ENCODE data around the gene TUBGCP6. TPM values are rescaled to one million over a fixed set of nuclear protein-coding genes. Genes with fewer than 3 reads are reported as not detected.

TUBGCP6 gene
- total and polyA plus RNA-seq, 2 donors (not counting 3 experiments of a cell fraction or from before 2014, with no cell fraction given) = 33.1 to 45.3 TPM

DNA sequence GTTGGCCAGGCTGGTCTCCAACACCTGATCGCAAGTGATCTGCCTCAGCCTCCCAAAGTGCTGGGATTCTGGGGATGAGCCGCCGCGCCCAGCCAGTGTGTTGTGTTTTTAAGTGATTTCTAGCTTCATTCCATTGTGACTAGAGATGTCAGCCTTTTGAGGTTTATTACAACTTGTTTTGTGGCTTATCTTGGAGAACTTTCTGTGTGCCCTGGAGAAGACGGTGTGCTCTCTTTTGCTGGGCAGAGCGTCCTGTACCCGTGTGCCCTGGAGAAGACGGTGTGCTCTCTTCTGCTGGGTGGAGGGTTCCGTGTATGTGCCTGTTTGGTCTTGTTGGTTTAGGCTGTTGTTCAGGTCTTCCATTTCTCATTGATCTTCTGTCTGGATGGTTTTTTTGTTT is 31.6 kb downstream of the TUBGCP6 start:
- Histone ChIP-seq H3K9me1 (replicated peaks; ENCODE audit: control insufficient read depth, extremely low read depth, insufficient read depth, low read length) (no peaks in the 10 kb centered on the region), H3K36me3 (ENCODE audit: control insufficient read depth in 2 of 2, extremely low read depth in 1 of 2, insufficient read depth in 2 of 2, low read length in 2 of 2) (peaks cover 18 to 42% of the 10 kb centered on the region in 2 experiments), H4K20me1 (replicated peaks; ENCODE audit: control insufficient read depth, extremely low read depth, insufficient read depth, low read length) (no peaks in the 10 kb centered on the region), H3K27ac (ENCODE audit: insufficient read depth, low read depth, low read length) (no peak overlapping the region), H3K4me3 (replicated peaks in 1 of 3; ENCODE audit: insufficient read depth in 1 of 3, low read depth in 1 of 3, low read length in 3 of 3) (no peak overlapping the region), H3K79me2 (ENCODE audit: control insufficient read depth, insufficient read depth, low read length) (peaks cover 21% of the 10 kb centered on the region), H2AFZ (ENCODE audit: low read depth, low read length) (no peak overlapping the region), H3K27me3 (ENCODE audit: control insufficient read depth in 2 of 2, insufficient read depth in 2 of 2, low read length in 2 of 2) (no peaks in the 10 kb centered on the region), H3K9ac (replicated peaks; ENCODE audit: extremely low read depth, insufficient read depth, low read length) (no peak overlapping the region), H3K4me2 (ENCODE audit: insufficient read depth, low read length) (no peak overlapping the region), H3K4me1 (ENCODE audit: control insufficient read depth, extremely low read depth, insufficient read depth, low read length) (no peaks in the 10 kb centered on the region), H3K9me3 (replicated peaks; ENCODE audit: control insufficient read depth, insufficient read depth, low read length) (no peaks in the 10 kb centered on the region)
- no TSS peak for BruUV-seq (replicated peaks)
- intact Hi-C loops (cut with micrococcal nuclease) (no loop called here), dilution Hi-C loops (cut with MboI; ENCODE audit: extremely low pct_ligation_motif_present, low sequenced_read_pairs) (no loop called here)
- DNase-seq (ENCODE audit: low read depth, low spot score) = no peak
- FAIRE-seq = no peak
- ChIA-PET CTCF (no interaction called here), POLR2A (no interaction called here)
- TF ChIP-seq MYC (IDR thresholded peaks at IDR 0.05; ENCODE audit: low read depth, low read length) = no peak
- no peak for TF ChIP-seq EZH2 (IDR thresholded peaks at IDR 0.05; ENCODE audit: borderline replicate concordance, low read depth, low read length, severe bottlenecking)
- TF ChIP-seq POLR2A (IDR thresholded peaks at IDR 0.05; ENCODE audit: low read depth, low read length) = no peak
- TF ChIP-seq, protein P1, sequence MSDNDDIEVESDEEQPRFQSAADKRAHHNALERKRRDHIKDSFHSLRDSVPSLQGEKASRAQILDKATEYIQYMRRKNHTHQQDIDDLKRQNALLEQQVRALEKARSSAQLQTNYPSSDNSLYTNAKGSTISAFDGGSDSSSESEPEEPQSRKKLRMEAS (IDR thresholded peaks at IDR 0.05; ENCODE audit: insufficient read depth, insufficient read length) = no peak
- TF ChIP-seq POLR2AphosphoS5 (IDR thresholded peaks at IDR 0.05; ENCODE audit: insufficient read depth, low read depth, low read length) = no peak
- TF ChIP-seq, protein P2, sequence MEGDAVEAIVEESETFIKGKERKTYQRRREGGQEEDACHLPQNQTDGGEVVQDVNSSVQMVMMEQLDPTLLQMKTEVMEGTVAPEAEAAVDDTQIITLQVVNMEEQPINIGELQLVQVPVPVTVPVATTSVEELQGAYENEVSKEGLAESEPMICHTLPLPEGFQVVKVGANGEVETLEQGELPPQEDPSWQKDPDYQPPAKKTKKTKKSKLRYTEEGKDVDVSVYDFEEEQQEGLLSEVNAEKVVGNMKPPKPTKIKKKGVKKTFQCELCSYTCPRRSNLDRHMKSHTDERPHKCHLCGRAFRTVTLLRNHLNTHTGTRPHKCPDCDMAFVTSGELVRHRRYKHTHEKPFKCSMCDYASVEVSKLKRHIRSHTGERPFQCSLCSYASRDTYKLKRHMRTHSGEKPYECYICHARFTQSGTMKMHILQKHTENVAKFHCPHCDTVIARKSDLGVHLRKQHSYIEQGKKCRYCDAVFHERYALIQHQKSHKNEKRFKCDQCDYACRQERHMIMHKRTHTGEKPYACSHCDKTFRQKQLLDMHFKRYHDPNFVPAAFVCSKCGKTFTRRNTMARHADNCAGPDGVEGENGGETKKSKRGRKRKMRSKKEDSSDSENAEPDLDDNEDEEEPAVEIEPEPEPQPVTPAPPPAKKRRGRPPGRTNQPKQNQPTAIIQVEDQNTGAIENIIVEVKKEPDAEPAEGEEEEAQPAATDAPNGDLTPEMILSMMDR (IDR thresholded peaks at IDR 0.05; ENCODE audit: extremely low read depth in 1 of 2, insufficient read depth in 1 of 2, low read depth in 1 of 2, low read length in 2 of 2) = no peak
- no peak for TF ChIP-seq FOS (IDR thresholded peaks at IDR 0.05; ENCODE audit: borderline replicate concordance, insufficient read depth, low read length)
- no peak for TF ChIP-seq GATA2 (IDR thresholded peaks at IDR 0.05; ENCODE audit: insufficient read depth, insufficient read length, low read depth, low read length)
- TF ChIP-seq JUN (IDR thresholded peaks at IDR 0.05; ENCODE audit: borderline replicate concordance, insufficient read depth, insufficient read length, low read depth) = no peak

All from endothelial cell of umbilical vein (primary cell).